H9 (cell line): ENCODE measurements around the gene GUK1. TPM values are rescaled to one million over a fixed set of nuclear protein-coding genes. Genes with fewer than 3 reads are reported as not detected.

Experiments
- DNase-seq: peaks from one replicate; pipeline ENCODE4 v3.0.0-alpha.2; 2017
- H2AFZ ChIP-seq: one replicate; pipeline ENCODE4 v1.6.1; 2013; ENCODE audit warnings: mild to moderate bottlenecking, low read length, control low read depth, moderate library complexity
- H2AK5ac ChIP-seq: 2 replicates; pipeline ENCODE4 v1.6.1; 2013; ENCODE audit warnings: low read length, control low read depth, mixed read lengths; ENCODE audit not compliant: insufficient read length
- H2BK120ac ChIP-seq: one replicate; pipeline ENCODE4 v1.6.1; 2013; ENCODE audit warnings: low read depth, mild to moderate bottlenecking, low read length, control low read depth, inconsistent platforms; ENCODE audit not compliant: poor library complexity, severe bottlenecking
- H2BK12ac ChIP-seq: 2 replicates; pipeline ENCODE4 v1.6.1; 2013; ENCODE audit warnings: low read length, control low read depth, mixed read lengths, low read depth; ENCODE audit not compliant: insufficient read length
- H2BK15ac ChIP-seq: 2 replicates; pipeline ENCODE4 v1.6.1; 2013; ENCODE audit warnings: low read depth, low read length, control low read depth
- H2BK20ac ChIP-seq: one replicate; pipeline ENCODE4 v1.6.1; 2013; ENCODE audit warnings: low read depth, mild to moderate bottlenecking, low read length, control low read depth, inconsistent platforms; ENCODE audit not compliant: poor library complexity, severe bottlenecking
- H2BK5ac ChIP-seq: 2 replicates; pipeline ENCODE4 v1.6.1; 2013; ENCODE audit warnings: low read length, control low read depth, mixed read lengths; ENCODE audit not compliant: insufficient read length
- H3K14ac ChIP-seq: 2 replicates; pipeline ENCODE4 v1.6.1; 2013; ENCODE audit warnings: low read length, control low read depth; ENCODE audit not compliant: insufficient read depth
- H3K18ac ChIP-seq: 2 replicates; pipeline ENCODE4 v1.6.1; 2013; ENCODE audit warnings: low read depth, mild to moderate bottlenecking, mixed read lengths, low read length, control low read depth; ENCODE audit not compliant: insufficient read length
- H3K23ac ChIP-seq: 2 replicates; pipeline ENCODE4 v1.6.1; 2013; ENCODE audit warnings: low read length, control low read depth, mixed read lengths, low read depth; ENCODE audit not compliant: insufficient read length
- H3K23me2 ChIP-seq: 2 replicates; pipeline ENCODE4 v1.6.1; 2013; ENCODE audit warnings: low read depth, mild to moderate bottlenecking, mixed read lengths, low read length, control low read depth; ENCODE audit not compliant: insufficient read length, poor library complexity, severe bottlenecking
- H3K27ac ChIP-seq: 2 replicates; pipeline ENCODE4 v1.5.1; 2013; ENCODE audit warnings: low read length, control low read depth, mixed read lengths, low read depth; ENCODE audit not compliant: insufficient read length
- H3K27me3 ChIP-seq: 2 replicates; pipeline ENCODE4 v1.6.1; 2013; ENCODE audit warnings: low read length, control low read depth, inconsistent platforms; ENCODE audit not compliant: insufficient read depth
- H3K4ac ChIP-seq: 2 replicates; pipeline ENCODE4 v1.6.1; 2013; ENCODE audit warnings: low read depth, mild to moderate bottlenecking, control low read depth, inconsistent platforms, low read length, moderate library complexity
- H3K4me1 ChIP-seq: 2 replicates; pipeline ENCODE4 v1.6.1; 2013; ENCODE audit warnings: low read length, control low read depth, inconsistent platforms; ENCODE audit not compliant: insufficient read depth
- H3K4me2 ChIP-seq: 2 replicates; pipeline ENCODE4 v1.6.1; 2013; ENCODE audit warnings: low read length, control low read depth, mixed read lengths; ENCODE audit not compliant: insufficient read length, insufficient read depth
- H3K56ac ChIP-seq: 2 replicates; pipeline ENCODE4 v1.6.1; 2013; ENCODE audit warnings: low read depth, mild to moderate bottlenecking, mixed read lengths, low read length, control low read depth; ENCODE audit not compliant: insufficient read length
- H3K79me1 ChIP-seq: 2 replicates; pipeline ENCODE4 v1.6.1; 2013; ENCODE audit warnings: low read depth, mild to moderate bottlenecking, moderate library complexity, low read length, control low read depth, inconsistent platforms; ENCODE audit not compliant: insufficient read depth, poor library complexity, severe bottlenecking
- H3K79me2 ChIP-seq: 2 replicates; pipeline ENCODE4 v1.6.1; 2013; ENCODE audit warnings: low read length, control low read depth, inconsistent platforms; ENCODE audit not compliant: insufficient read depth
- H3K9ac ChIP-seq: 2 replicates; pipeline ENCODE4 v1.6.1; 2013; ENCODE audit warnings: low read length, control low read depth, mixed read lengths; ENCODE audit not compliant: insufficient read length; ENCODE audit errors: extremely low read depth
- H3K9me3 ChIP-seq: one replicate; pipeline ENCODE4 v1.6.1; 2013; ENCODE audit warnings: low read depth, low read length, inconsistent platforms; ENCODE audit not compliant: control insufficient read depth
- H3T11ph ChIP-seq: one replicate; pipeline ENCODE4 v1.6.1; 2013; ENCODE audit warnings: mild to moderate bottlenecking, low read length, control low read depth, inconsistent platforms
- H4K20me1 ChIP-seq: one replicate; pipeline ENCODE4 v1.6.1; 2013; ENCODE audit not compliant: control insufficient read depth, insufficient read length, insufficient read depth
- H4K5ac ChIP-seq: 2 replicates; pipeline ENCODE4 v1.6.1; 2013; ENCODE audit warnings: low read depth, mild to moderate bottlenecking, mixed read lengths, low read length, control low read depth; ENCODE audit not compliant: insufficient read length
- H4K8ac ChIP-seq: replicated peaks from 2 replicates; pipeline ENCODE4 v1.6.1; 2013; ENCODE audit warnings: low read length, control low read depth, mixed read lengths, low read depth; ENCODE audit not compliant: insufficient read length
- H4K91ac ChIP-seq: 2 replicates; pipeline ENCODE4 v1.6.1; 2013; ENCODE audit warnings: low read depth, mild to moderate bottlenecking, moderate library complexity, mixed read lengths, low read length, control low read depth; ENCODE audit not compliant: insufficient read length
- H3K27ac Mint-ChIP-seq, 3 experiments: 2 replicates in 2 of 3; 3 replicates in 1 of 3; pipeline ENCODE4 v1.8.0; 2020 to 2021; ENCODE audit warnings: mixed read lengths in 3 of 3, mild to moderate bottlenecking in 1 of 3, moderate library complexity in 1 of 3
- H3K27me3 Mint-ChIP-seq: 2 replicates; pipeline ENCODE4 v1.8.0; 2021; ENCODE audit warnings: low read depth, mild to moderate bottlenecking, moderate library complexity, mixed read lengths
- H3K36me3 Mint-ChIP-seq, 3 experiments: 2 replicates in 2 of 3; 3 replicates in 1 of 3; pipeline ENCODE4 v1.8.0; 2020 to 2021; ENCODE audit warnings: low read depth in 3 of 3, mixed read lengths in 3 of 3; ENCODE audit not compliant: insufficient read depth in 1 of 3
- H3K4me1 Mint-ChIP-seq, 2 experiments: 2 replicates each; pipeline ENCODE4 v1.8.0; 2020; ENCODE audit warnings: mixed read lengths in 2 of 2
- H3K4me3 Mint-ChIP-seq, 2 experiments: 2 replicates in 1 of 2; 3 replicates in 1 of 2; pipeline ENCODE4 v1.8.0; 2020 to 2021; ENCODE audit warnings: mild to moderate bottlenecking in 2 of 2, mixed read lengths in 2 of 2, moderate library complexity in 1 of 2
- H3K9me3 Mint-ChIP-seq, 2 experiments: 2 replicates in 1 of 2; 3 replicates in 1 of 2; pipeline ENCODE4 v1.8.0; 2020; ENCODE audit warnings: mild to moderate bottlenecking in 2 of 2, mixed read lengths in 2 of 2, moderate library complexity in 1 of 2
- WGBS: extraction: QIAGEN DNeasy Blood & Tissue Kit; methylation state at CpG from one replicate; pipeline ENCODE4 v1.1.7; 2013; ENCODE audit warnings: missing lambda C conversion rate, low lambda C conversion rate, mixed read lengths; ENCODE audit not compliant: insufficient read length; ENCODE audit errors: extremely low coverage; 5-methylcytosine and 5-hydroxymethylcytosine counted together
- total RNA-seq: library from RNA; stranded (reverse); gene quantifications from 2 replicates; pipeline ENCODE4 v1.2.1, GENCODE V29; 2021
- TF ChIP-seq, protein P1 (sequence below): fragments of 200-600 bp; sonication (generic); conservative IDR thresholded peaks from 3 replicates; pipeline ENCODE4 v1.8.0; 2021; ENCODE audit warnings: antibody characterized with exemption, mild to moderate bottlenecking

The GUK1 gene
- total RNA-seq, 1 experiment from 2014 or later: 88.2 TPM

GRCh38 chr1:228163776-228164519, 23.9 kb downstream of the GUK1 start:
- no peak overlapping the region for H3K27ac Mint-ChIP-seq

More at GRCh38 chr1:228163776-228164519, 23.9 kb downstream of the GUK1 start:
- no peak overlapping the region for H2BK12ac ChIP-seq
- H2BK5ac ChIP-seq: no peak overlapping the region
- H2AFZ ChIP-seq: no peak overlapping the region
- H3K4me1 Mint-ChIP-seq: peaks cover 15 to 30% of the 10 kb centered on the region in 2 experiments
- H4K5ac ChIP-seq: no peak overlapping the region
- H3K4me1 ChIP-seq: no peaks in the 10 kb centered on the region; the same call in 1 of the 2 replicates
- H4K20me1 ChIP-seq: no peaks in the 10 kb centered on the region
- H2AK5ac ChIP-seq: no peak overlapping the region
- no peaks in the 10 kb centered on the region for H3K27me3 ChIP-seq
- H2BK20ac ChIP-seq: no peak overlapping the region
- no peak overlapping the region for H3K56ac ChIP-seq
- no peaks in the 10 kb centered on the region for H3K79me2 ChIP-seq
- H2BK120ac ChIP-seq: no peak overlapping the region
- H2BK15ac ChIP-seq: no peak overlapping the region
- H3K27ac ChIP-seq: no peak overlapping the region
- H3K9me3 ChIP-seq: no peaks in the 10 kb centered on the region
- DNase-seq: no peak
- TF ChIP-seq, protein P1, sequence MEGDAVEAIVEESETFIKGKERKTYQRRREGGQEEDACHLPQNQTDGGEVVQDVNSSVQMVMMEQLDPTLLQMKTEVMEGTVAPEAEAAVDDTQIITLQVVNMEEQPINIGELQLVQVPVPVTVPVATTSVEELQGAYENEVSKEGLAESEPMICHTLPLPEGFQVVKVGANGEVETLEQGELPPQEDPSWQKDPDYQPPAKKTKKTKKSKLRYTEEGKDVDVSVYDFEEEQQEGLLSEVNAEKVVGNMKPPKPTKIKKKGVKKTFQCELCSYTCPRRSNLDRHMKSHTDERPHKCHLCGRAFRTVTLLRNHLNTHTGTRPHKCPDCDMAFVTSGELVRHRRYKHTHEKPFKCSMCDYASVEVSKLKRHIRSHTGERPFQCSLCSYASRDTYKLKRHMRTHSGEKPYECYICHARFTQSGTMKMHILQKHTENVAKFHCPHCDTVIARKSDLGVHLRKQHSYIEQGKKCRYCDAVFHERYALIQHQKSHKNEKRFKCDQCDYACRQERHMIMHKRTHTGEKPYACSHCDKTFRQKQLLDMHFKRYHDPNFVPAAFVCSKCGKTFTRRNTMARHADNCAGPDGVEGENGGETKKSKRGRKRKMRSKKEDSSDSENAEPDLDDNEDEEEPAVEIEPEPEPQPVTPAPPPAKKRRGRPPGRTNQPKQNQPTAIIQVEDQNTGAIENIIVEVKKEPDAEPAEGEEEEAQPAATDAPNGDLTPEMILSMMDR: no peak
- no peak overlapping the region for H3K18ac ChIP-seq
- no peak overlapping the region for H4K91ac ChIP-seq
- no peak overlapping the region for H4K8ac ChIP-seq
- H3K9me3 Mint-ChIP-seq: peaks cover 0 to 2% of the 10 kb centered on the region in 2 experiments; a peak in 1 of 5 replicates
- H3K23me2 ChIP-seq: peaks cover 2% of the 10 kb centered on the region
- no peak overlapping the region for H3T11ph ChIP-seq
- H3K36me3 Mint-ChIP-seq: peaks cover 0 to 3% (median 2%) of the 10 kb centered on the region in 3 experiments; a peak in 2 of 7 replicates
- no peak overlapping the region for H3K14ac ChIP-seq
- no peak overlapping the region for H3K4me2 ChIP-seq
- H3K4ac ChIP-seq: no peak overlapping the region
- no peak overlapping the region for H3K23ac ChIP-seq
- peaks cover 11% of the 10 kb centered on the region for H3K27me3 Mint-ChIP-seq
- no peaks in the 10 kb centered on the region for H3K79me1 ChIP-seq
- WGBS: no CpG with 5 or more reads among the region's 10 CpGs
- peak overlapping the region in 1 of 2 experiments; percentile 72; a peak in 2 of 5 replicates for H3K4me3 Mint-ChIP-seq
- H3K9ac ChIP-seq: no peak overlapping the region
